ENCODE measurements around the gene MAP4.

- TF ChIP-seq POLR2A (IDR thresholded peaks at IDR 0.05; ENCODE audit: low read depth) (no peak), CTCF (IDR thresholded peaks at IDR 0.05) (no peak), POLR2AphosphoS5 (IDR thresholded peaks at IDR 0.05) (peak; percentile 36 to 73)
Observed at GRCh38 chr3:47890828-47891612, 125.2 kb downstream of the MAP4 start.

All from esophagus muscularis mucosa (tissue), 3 donors.